Measurements from ENCODE around the gene TMED7.

- TF ChIP-seq USF1 (CRISPR knock-in tag; IDR thresholded peaks at IDR 0.05) (no peak), PRDM15 (CRISPR knock-in tag; IDR thresholded peaks at IDR 0.05) (no peak), NR2C2 (CRISPR knock-in tag; IDR thresholded peaks at IDR 0.05) (no peak), IRF1 (CRISPR knock-in tag; IDR thresholded peaks at IDR 0.05) (no peak), ZNF138 (CRISPR knock-in tag; conservative IDR thresholded peaks at IDR 0.05) (no peak), ZBTB43 (CRISPR knock-in tag; IDR thresholded peaks at IDR 0.05) (no peak), JUN (CRISPR knock-in tag; IDR thresholded peaks at IDR 0.05) (no peak), CTCF (IDR thresholded peaks at IDR 0.05) (no peak), FOXJ3 (CRISPR knock-in tag; IDR thresholded peaks at IDR 0.05; ENCODE audit: borderline replicate concordance) (no peak), MAX (CRISPR knock-in tag; IDR thresholded peaks at IDR 0.05) (no peak), ESRRA (CRISPR knock-in tag; IDR thresholded peaks at IDR 0.05; ENCODE audit: borderline replicate concordance) (no peak), E2F1 (CRISPR knock-in tag; IDR thresholded peaks at IDR 0.05) (no peak), FOXK1 (CRISPR knock-in tag; IDR thresholded peaks at IDR 0.05) (no peak)
These were observed 60.6 kb downstream of the TMED7 start for GRCh38 chr5:115565233-115565632.
